Vagina (tissue), 2 donors: ENCODE measurements around the gene HOXD8. TPM values are rescaled to one million over a fixed set of nuclear protein-coding genes. Genes with fewer than 3 reads are reported as not detected.

Experiments used
- DNase-seq, 2 donors: peaks; one replicate each; pipeline ENCODE4 v3.0.0-alpha.2; 2017; ENCODE audit errors: extremely low spot score in 2 of 2
- H3K27ac ChIP-seq: fragments of 200-600 bp; sonication (generic); one replicate; pipeline ENCODE4 v1.5.1; 2019
- H3K27me3 ChIP-seq: fragments of 200-600 bp; sonication (generic); one replicate; pipeline ENCODE4 v1.5.1; 2019
- H3K36me3 ChIP-seq, 2 donors: fragments of 200-600 bp; sonication (generic); one replicate each; pipeline ENCODE4 v1.5.1; 2017 to 2019
- H3K4me1 ChIP-seq: fragments of 200-600 bp; sonication (generic); one replicate; pipeline ENCODE4 v1.5.1; 2019
- H3K4me3 ChIP-seq, 2 donors: fragments of 200-600 bp; sonication (generic); 1 replicate in 1 of 2; 2 replicates in 1 of 2; pipeline ENCODE4 v1.5.1; 2016 to 2019
- H3K9me3 ChIP-seq: fragments of 200-600 bp; sonication (generic); one replicate; pipeline ENCODE4 v1.5.1; 2019
- CTCF ChIP-seq, 3 experiments: fragments of 450-650 bp in 2 of 3; fragments of 200-600 bp in 1 of 3; sonication (generic) in 1 of 3; IDR thresholded peaks; one replicate each; pipeline ENCODE4 v1.5.1; 2017 to 2019; ENCODE audit warnings: antibody characterized with exemption in 3 of 3, mild to moderate bottlenecking in 2 of 3, moderate library complexity in 2 of 3
- POLR2A ChIP-seq, 2 donors: fragments of 450-650 bp; IDR thresholded peaks; one replicate each; pipeline ENCODE4 v1.6.1; 2017; ENCODE audit warnings: antibody characterized with exemption in 2 of 2, mild to moderate bottlenecking in 2 of 2, moderate library complexity in 2 of 2
- POLR2AphosphoS5 ChIP-seq, 2 donors: sonication (generic); formaldehyde crosslinking; IDR thresholded peaks; one replicate each; pipeline ENCODE4 v1.9.0; 2017; ENCODE audit warnings: antibody characterized with exemption in 2 of 2, mild to moderate bottlenecking in 2 of 2, low read depth in 1 of 2; ENCODE audit not compliant: insufficient read depth in 1 of 2
- intact Hi-C: fragments of 100-400 bp; cut with DNase I; formaldehyde crosslinking; loops from one replicate; pipeline ENCODE4 v1.15.1; 2023
- total RNA-seq: library from RNA; depleted of rRNA; stranded (reverse); fragments of >200 nt; gene quantifications from one replicate; pipeline ENCODE4 v1.2.3, GENCODE V29; 2016

The HOXD8 gene
- total RNA-seq, 1 donor from 2014 or later: 10.3 TPM

GRCh38 chr2:176095421-176095820 is 34.1 kb upstream of the HOXD8 start:
- Histone ChIP-seq H3K4me3 (peak overlapping the region; percentile 54 to 59), H3K9me3 (no peaks in the 10 kb centered on the region), H3K36me3 (no peaks in the 10 kb centered on the region), H3K4me1 (peaks cover 34% of the 10 kb centered on the region), H3K27me3 (no peaks in the 10 kb centered on the region), H3K27ac (peak overlapping the region; percentile 91)
- TF ChIP-seq CTCF (IDR thresholded peaks at IDR 0.05): no peak
- no peak for TF ChIP-seq POLR2AphosphoS5 (IDR thresholded peaks at IDR 0.05; ENCODE audit: insufficient read depth in 1 of 2, low read depth in 1 of 2)
- no peak for TF ChIP-seq POLR2A (IDR thresholded peaks at IDR 0.05)
- intact Hi-C loops: no loop called here
- DNase-seq: no peak

GRCh38 chr2:176096243-176096985 is 33.1 kb upstream of the HOXD8 start:
- TF ChIP-seq POLR2AphosphoS5 (IDR thresholded peaks at IDR 0.05; ENCODE audit: insufficient read depth in 1 of 2, low read depth in 1 of 2): no peak
- TF ChIP-seq CTCF (IDR thresholded peaks at IDR 0.05): no peak
- TF ChIP-seq POLR2A (IDR thresholded peaks at IDR 0.05): no peak
- Histone ChIP-seq H3K27ac (peak overlapping the region; percentile 91), H3K36me3 (no peaks in the 10 kb centered on the region), H3K9me3 (no peaks in the 10 kb centered on the region), H3K27me3 (no peaks in the 10 kb centered on the region), H3K4me1 (peaks cover 41% of the 10 kb centered on the region), H3K4me3 (peak overlapping the region; percentile 48 to 54)
- DNase-seq: no peak
- intact Hi-C loops: no loop called here

GRCh38 chr2:176096986-176097819 is 32.3 kb upstream of the HOXD8 start:
- Histone ChIP-seq H3K9me3 (no peaks in the 10 kb centered on the region), H3K36me3 (no peaks in the 10 kb centered on the region), H3K27me3 (no peaks in the 10 kb centered on the region), H3K27ac (peak overlapping the region; percentile 91), H3K4me1 (peaks cover 36% of the 10 kb centered on the region), H3K4me3 (peak overlapping the region; percentile 48 to 54)
- no peak for DNase-seq
- TF ChIP-seq POLR2AphosphoS5 (IDR thresholded peaks at IDR 0.05; ENCODE audit: insufficient read depth in 1 of 2, low read depth in 1 of 2) (peak in 1 of 2 donors; percentile 78), CTCF (IDR thresholded peaks at IDR 0.05) (peak; percentile 45 to 96 (median 78)), POLR2A (IDR thresholded peaks at IDR 0.05) (no peak)
- intact Hi-C loops: no loop called here

DNA sequence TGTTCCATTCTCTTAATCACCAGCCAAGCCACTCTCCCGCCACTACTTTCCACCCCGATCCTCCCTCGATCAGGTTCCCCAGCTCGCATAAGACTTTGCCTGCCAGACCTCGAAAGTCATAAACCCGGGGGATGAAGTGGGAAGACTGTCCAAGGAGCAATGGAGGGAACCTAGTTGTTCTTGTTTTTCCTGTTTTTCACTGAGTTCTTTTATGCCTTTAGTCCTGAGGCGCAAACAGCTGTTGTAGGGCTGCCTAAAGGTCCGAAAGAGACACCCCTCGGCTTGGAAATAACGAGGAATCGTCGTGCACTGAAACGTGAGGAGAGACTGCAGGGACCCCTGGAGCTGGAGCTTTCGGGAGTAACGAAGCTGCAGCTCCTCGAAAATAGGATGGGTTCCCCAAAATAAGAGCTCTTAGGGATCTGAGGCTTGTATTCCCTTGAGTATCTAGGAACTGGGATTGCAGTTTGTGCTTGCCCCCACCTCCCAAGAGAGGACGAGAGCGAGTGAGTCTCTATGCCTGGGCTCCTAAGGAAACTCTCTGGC is 31.6 kb upstream of the HOXD8 start:
- no peak for TF ChIP-seq POLR2AphosphoS5 (IDR thresholded peaks at IDR 0.05; ENCODE audit: insufficient read depth in 1 of 2, low read depth in 1 of 2)
- TF ChIP-seq POLR2A (IDR thresholded peaks at IDR 0.05): peak in 1 of 2 donors; percentile 42
- TF ChIP-seq CTCF (IDR thresholded peaks at IDR 0.05): peak in 1 of 3 experiments; percentile 4
- intact Hi-C loops: no loop called here
- H3K36me3 ChIP-seq: no peaks in the 10 kb centered on the region
- peaks cover 39% of the 10 kb centered on the region for H3K4me1 ChIP-seq
- peak overlapping the region; percentile 48 to 54 for H3K4me3 ChIP-seq
- DNase-seq: no peak
- H3K27me3 ChIP-seq: no peaks in the 10 kb centered on the region
- peak overlapping the region; percentile 91 for H3K27ac ChIP-seq
- no peaks in the 10 kb centered on the region for H3K9me3 ChIP-seq
